KG1 (cell line): ENCODE results near the gene SLBP.
"Not testable (repeated sequence)": the region's sequence is repeated elsewhere in the genome, so short reads cannot be mapped to it uniquely, and the experiment has no call there.

Source experiments
- DNase-seq: peaks from one replicate; lab custom pipeline; 2025; lab: John Stamatoyannopoulos, UW

Gene SLBP

GRCh38 chr4:1674682-1675081 lies 37.4 kb downstream of the SLBP start:
- no peak for DNase-seq

GRCh38 chr4:1673671-1674070 lies 38.4 kb downstream of the SLBP start:
- no peak for DNase-seq

GRCh38 chr4:1671011-1671410 lies 41.1 kb downstream of the SLBP start:
- not testable (repeated sequence) for DNase-seq

- no peak for DNase-seq
These were observed 41.8 kb downstream of the SLBP start for GRCh38 chr4:1670279-1670678.

DNA sequence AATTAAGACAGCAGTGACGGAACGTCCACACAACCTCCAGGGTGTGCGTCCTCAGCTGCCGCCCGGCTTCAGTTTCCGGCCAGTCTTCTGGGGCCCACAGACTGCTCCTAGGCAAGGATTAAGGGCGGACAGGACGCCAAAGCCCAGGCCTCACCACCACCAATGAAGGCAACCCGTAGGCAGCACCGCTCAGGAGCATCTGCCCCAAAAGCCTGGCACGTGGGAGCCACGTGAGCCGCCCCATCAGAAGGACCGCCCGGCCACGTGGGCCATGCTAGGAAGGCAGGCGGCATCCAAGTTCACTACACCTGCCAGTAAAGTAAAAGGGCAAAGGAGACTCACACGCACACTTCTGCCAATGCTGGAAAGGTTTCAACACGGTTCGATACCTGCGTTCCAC lies 42.3 kb downstream of the SLBP start:
- no peak for DNase-seq

DNA sequence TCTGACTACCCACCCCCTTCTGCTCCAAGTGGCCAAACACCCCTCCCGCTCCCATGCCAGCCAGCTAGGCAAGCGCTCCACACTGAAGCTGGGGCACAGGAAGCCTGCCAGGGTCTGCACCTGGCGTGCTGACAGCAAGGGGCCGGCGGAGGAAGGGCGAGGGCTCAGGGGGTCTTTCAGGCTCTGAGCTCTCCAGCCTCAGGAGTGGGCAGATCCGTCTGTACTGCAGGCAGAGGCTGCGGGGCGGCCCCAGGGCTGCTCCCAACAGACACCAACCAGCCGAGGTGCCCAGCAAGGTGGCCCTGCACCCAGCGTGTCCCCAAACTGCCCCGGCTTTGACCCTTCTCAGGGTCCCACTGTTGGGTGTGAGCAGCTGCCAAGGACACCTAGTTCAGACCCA lies 42.8 kb downstream of the SLBP start:
- no peak for DNase-seq

- no peak for DNase-seq
These were observed 43.7 kb downstream of the SLBP start for GRCh38 chr4:1668488-1668840.

- DNase-seq = no peak
These were observed 44.8 kb downstream of the SLBP start for GRCh38 chr4:1667273-1667672.

DNA sequence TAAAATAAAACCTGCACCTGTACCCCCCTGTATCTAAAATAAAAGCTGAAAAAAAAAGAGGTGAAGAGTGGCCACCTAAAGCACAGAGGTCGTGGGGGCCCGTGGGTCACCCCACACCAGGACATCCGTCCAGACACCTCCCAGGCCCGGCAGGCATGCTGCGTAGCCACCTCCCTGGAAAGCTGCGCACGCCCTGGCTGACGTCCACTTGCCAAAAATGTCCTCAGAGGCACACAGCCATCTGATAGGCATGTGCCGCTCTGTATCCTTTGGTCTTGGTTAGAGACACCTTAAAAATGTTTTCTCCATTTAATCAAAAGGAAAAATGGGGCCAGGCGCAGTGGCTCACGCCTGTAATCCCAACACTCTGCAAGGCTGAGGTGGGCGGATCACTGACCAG lies 45.7 kb downstream of the SLBP start:
- no peak for DNase-seq

GRCh38 chr4:1664141-1664540 lies 48.0 kb downstream of the SLBP start:
- DNase-seq = no peak

DNA sequence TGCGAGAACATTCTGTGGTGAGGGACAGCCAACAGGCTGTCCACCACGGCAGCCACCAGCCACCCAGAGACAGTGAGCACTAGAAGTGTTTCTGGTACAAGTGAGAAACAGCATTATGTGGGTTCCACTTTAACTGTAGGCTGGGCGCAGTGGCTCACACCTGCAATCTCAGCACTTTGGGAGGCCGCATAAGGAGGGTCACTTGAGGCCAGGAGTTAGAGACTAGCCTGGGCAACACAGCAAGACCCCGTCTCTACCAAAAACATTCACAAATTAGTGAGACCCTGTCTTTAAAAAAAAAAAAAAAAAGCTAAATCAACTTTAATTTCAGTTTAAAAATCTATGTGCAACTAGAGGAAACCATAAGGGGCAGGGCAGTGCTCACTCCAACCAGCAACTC lies 48.6 kb downstream of the SLBP start:
- no peak for DNase-seq

DNA sequence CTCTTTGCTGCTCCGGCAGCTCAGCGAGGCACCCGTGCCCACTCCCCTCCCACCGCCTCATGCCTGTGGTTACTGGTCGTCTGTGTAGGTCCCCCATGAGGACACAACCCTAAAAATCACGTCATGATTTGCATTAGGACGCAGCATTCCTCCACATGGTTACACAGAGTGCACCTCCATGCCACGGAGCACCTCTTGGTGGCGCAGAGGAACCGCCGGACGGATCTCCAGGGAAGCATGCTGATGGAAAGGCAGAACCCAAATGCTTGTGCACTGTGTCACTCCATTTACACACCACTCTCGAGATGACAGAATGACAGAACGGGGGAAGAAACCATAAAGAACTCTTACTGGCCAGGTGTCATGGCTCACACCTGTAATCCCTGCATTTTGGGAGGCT lies 50.4 kb downstream of the SLBP start:
- no peak for DNase-seq

DNA sequence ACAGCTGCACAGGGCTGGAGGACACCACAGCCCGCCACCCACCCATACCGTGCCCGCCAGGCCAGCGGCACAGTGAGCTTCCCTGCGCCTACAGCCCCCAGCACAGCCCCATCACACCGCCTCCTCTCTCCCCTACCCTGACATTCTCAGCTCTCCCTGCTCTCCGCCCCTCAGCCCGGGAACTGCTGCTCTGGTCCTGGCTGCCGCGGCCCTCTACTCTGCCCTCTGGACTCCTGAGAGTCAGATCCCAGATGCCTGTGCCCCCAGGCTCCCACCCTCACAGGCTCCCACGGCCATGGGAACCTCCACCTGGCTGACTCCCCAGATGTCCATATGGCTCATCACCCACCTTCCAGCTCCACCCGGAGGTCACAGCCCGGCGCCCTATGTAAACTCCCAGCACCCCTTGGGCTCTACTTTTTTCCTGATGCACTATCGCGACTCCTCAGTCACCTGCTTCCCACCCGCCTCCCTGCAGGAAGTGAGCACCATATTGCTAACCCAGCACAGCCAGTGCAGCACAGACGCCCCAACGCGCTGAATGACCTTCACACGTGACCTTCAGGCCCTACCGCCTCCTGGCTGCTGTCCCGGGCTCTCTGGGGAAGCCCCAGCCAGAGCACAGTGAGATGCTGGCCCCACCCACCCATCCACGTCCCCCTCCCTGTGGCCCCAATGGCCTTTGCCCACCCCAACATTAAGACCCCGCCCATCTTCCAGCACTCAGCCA lies 51.0 kb downstream of the SLBP start:
- DNase-seq = no peak

- no peak for DNase-seq
These were observed 52.7 kb downstream of the SLBP start for GRCh38 chr4:1659104-1660043.

DNA sequence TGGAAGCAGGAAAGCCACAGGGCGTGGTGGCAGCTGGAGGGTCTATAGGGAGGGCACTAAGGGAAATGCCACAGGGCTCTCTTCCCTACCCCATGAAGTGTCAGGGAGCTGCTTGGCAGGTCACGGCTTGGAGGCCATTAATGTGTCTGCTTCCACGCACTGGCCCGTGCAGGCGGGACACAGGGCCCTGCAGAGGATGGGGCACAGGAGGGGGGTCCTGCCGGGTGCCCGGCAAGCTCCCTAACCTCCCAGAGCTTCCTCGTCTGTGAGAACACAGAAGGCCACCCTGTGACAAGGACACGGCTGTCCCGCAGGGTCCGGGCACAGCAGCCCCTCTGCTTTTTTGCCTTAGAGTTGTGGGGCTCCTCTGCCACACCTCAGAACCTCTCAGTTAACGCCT lies 53.5 kb downstream of the SLBP start:
- DNase-seq = no peak

DNA sequence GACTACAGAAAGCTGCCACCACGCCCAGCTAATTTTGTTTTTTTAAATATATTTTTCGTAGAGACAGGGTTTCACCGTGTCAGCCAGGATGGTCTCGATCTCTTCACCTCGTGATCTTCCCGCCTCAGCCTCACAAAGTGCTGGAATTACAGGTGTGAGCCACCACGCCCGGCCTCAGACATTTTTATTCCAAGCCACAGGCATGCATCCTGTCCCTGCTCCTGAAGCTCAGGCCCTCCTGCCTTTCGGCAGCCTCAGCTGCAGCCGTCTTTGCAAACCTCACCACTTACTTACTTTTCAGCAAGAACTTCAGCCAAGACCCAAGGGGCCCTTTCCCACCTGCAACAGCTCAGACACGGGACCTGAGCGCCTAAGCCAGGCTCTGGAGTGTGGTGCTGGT lies 54.0 kb downstream of the SLBP start:
- DNase-seq = no peak

DNA sequence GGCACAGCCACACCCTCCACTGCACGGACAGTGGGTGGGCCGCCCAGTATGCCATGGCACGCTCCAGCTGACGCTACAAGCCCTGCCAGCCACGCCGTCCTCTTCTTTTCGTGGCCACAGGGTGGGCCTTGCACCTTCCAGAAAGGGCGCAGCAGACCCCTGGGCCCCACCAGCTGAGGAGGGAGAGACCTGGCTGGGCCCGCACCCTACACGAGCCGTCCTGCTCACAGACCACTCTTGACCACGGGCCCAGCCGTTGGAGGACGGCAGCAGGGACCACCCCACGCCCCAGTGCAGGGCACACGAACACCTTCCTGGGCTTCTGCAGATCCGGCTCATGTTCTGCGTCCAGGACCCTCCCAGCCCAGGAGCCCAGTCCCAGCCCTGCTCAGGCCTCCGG lies 55.1 kb downstream of the SLBP start:
- DNase-seq = no peak

GRCh38 chr4:1656132-1656531 lies 56.0 kb downstream of the SLBP start:
- DNase-seq = no peak

DNA sequence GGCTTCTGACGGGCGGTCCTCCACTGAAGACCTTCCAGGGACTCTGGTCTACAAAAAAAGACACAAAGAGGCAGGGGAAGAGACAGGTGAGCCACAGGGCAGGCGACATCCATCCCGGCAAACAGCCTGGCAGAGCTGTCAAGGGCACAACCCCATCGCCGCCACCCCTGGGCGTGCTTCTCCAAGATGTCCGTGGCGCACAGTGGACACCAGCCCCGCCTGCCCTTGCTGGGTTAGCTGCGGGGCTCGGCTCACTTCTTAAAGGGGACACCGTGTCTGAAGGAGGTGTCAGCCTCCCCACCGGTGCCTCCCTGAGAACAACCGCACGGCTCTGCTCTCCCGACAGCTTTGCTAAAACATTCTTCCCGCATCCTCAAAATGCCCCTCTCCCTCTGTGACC lies 56.4 kb downstream of the SLBP start:
- no peak for DNase-seq

DNA sequence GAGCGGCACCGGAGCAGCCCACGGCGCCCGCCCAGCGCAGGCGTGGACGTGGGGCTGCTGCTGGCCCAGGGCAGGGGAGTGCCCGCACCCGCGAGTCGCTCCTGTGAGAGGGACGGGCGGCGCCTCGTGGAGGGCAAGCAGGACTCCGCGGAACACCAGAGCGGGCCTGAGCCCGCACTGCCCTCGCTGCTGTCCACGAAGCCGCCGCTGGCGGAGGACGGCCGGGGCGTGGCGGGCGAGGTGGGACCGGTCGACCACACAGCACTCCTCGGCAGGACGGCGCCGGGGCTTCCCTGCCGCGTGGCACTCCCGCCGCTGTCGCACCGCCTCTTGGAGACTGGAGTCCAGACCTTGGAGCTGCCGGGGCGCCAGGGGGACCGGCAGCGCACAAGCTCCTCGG lies 57.0 kb downstream of the SLBP start:
- no peak for DNase-seq

DNA sequence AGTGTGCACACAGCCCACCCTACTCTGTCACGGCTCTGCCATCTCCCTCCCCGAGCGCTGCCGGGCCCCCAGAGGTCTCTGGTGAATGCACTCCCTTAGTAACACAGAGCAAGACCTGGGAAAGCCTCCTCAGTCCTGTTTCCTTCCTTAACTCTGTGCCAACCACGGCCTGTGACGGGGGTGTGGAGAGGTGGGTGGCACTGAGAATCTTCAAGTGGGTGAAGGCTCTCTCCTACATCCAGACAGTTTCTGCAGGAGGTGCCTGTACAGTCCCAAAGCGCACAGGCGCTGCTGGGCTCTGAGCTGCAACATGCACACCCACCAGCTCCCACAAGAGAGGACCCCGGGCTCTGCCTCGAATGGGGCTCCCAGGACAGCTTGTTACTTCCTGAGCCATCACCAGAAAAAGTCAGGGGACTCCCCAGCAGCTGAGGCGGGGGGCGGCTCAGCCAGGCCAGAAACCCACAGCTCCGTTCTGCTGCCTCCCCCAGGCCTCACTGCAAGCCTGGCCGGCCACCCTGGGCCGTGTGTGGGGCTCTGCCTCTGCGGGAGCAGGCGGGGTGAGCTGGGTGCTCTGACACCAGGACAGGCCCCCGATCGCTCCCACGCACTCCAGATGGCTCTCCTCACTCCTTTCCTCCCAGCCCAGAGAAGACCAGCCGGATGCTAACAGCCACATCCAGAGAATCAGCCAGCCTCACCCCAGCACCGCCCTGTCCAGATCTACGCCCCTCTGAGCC lies 57.7 kb downstream of the SLBP start:
- no peak for DNase-seq

DNA sequence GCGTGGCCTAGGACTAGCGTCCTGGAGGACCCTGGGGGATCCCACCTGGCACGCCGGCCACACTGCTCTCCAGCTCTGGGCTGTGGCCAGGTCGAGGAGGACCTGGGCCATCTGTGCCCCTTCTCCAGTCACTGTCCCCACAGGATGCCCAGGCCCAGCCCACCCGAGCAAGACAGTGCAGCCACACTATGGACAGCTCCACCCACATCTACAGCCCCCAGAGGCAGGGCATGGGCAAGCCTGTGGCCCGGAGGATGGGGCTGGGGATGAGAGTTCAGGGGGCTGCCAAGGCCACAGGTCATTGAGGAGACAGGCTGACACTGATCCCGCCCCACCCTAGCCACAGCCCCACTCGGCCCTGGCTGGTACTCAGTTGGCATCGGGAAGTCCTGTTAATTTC lies 58.3 kb downstream of the SLBP start:
- no peak for DNase-seq

GRCh38 chr4:1652088-1652487 lies 60.0 kb downstream of the SLBP start:
- no peak for DNase-seq
